ENCODE data around the gene PBX1.

The PBX1 gene

GRCh38 chr1:164868990-164869389 is 310.0 kb downstream of the PBX1 start:
- no peak for DNase-seq (ENCODE audit: low spot score)

- DNase-seq (ENCODE audit: low spot score), result no peak
Measured at GRCh38 chr1:164875518-164875917, 316.5 kb downstream of the PBX1 start.

- DNase-seq (ENCODE audit: low spot score), result no peak
Measured at GRCh38 chr1:164876398-164877116, 317.6 kb downstream of the PBX1 start.

GRCh38 chr1:164880199-164880598 is 321.2 kb downstream of the PBX1 start:
- no peak for DNase-seq (ENCODE audit: low spot score)

- no peak for DNase-seq (ENCODE audit: low spot score)
Measured at GRCh38 chr1:164880644-164881043, 321.7 kb downstream of the PBX1 start.

- DNase-seq (ENCODE audit: low spot score), result no peak
Measured at GRCh38 chr1:164885311-164885710, 326.3 kb downstream of the PBX1 start.

GRCh38 chr1:164886101-164886500 is 327.1 kb downstream of the PBX1 start:
- DNase-seq (ENCODE audit: low spot score), result no peak

- no peak for DNase-seq (ENCODE audit: low spot score)
Measured at GRCh38 chr1:164891615-164892014, 332.6 kb downstream of the PBX1 start.

GRCh38 chr1:164895026-164895912 is 336.3 kb downstream of the PBX1 start:
- no peak for DNase-seq (ENCODE audit: low spot score)

GRCh38 chr1:164901031-164901430 is 342.0 kb downstream of the PBX1 start:
- DNase-seq (ENCODE audit: low spot score), result no peak

Data from germinal center (tissue), 1 donor.